EH (cell line): ENCODE data around the gene PTBP3.
A peak's percentile ranks its signal among the peaks of the same experiment; 100 is the strongest.
"Not testable (repeated sequence)": the region's sequence is repeated elsewhere in the genome, so short reads cannot be mapped to it uniquely, and the experiment has no call there.

ENCODE experiments used
- DNase-seq: peaks from one replicate; pipeline ENCODE4 v3.0.0-alpha.2; 2015; ENCODE audit warnings: low read depth

The PTBP3 gene

DNA sequence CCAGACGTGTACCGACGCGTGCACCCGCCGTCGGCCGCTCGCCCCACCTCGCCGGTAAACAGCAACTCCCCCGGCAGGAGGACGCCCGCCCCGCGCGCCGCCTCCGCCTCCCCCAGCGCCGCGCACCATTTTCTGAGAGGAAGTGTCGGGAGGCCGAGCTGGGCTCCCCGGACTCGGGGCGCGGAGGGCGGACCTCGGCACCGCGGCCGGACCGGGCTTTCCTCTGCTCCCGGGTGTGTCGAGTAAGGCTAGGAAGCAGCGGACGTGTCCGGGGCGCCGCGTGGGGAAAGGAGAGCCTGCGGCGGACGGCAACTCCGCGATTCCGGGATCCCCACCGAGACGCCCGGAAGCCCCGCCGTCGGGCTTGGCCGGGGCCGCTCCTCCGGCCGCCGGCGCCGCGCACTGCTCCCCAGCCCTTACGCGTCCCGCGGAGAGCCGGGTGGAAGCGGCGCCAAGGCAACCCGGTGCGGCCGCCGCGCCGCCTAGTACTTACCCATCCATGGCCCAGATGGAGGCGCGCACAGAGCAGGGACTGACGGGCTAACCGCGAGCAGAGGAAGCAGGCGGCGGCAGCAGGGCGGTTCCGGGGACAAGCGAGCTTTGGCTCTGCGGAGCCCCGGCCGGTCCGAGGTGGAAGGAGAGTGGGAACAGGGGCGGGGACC, at the start of gene PTBP3:
Gene PTBP3, minus strand, starts transcription at position 643 of the 662 bp plus-strand sequence. CDS start 35,754 bp downstream, outside the sequence.
- DNase-seq = peak; percentile 77

- DNase-seq = no peak
These were observed 49.3 kb upstream of the PTBP3 start for GRCh38 chr9:112382501-112383364.

- DNase-seq = no peak
These were observed 48.6 kb upstream of the PTBP3 start for GRCh38 chr9:112382066-112382465.

GRCh38 chr9:112380825-112381221, 47.4 kb upstream of the PTBP3 start:
- peak; percentile 22 for DNase-seq

DNA sequence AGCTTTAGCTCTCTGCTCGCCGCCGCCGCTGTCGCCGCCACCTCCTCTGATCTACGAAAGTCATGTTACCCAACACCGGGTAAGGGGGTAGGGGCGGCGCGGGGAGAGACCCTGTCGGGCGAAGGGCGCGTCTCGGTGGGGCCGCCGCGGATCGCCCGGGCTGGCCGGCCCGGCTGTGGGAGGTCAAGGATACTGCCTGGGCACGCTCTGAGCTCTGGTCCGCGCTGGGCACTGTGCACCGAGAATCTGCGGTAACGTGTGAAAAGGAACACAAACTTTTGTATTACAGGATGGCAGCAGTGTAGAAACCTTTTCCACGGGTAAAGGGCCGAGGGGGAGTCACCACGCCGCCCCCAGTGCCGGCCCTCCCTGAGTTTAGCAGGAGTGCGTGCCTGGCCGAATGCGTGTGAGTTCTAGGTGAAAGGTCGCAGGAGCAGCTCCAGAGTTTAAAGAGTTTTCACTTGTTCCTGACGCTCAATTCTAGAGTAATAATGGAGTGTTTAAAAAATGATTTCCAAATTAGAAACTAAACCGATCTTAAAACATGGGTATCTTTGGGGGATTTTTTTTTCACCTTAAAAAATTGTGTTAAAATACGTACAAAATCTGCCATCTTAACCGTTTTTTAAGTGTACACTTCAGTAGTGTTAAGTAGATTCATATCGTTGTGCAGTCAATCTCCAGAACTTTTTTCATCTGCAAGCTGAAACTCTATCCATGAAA, 46.8 kb upstream of the PTBP3 start, which contains the start of gene HSDL2:
Gene HSDL2, plus strand, starts transcription at position 7 of the 723 bp plus-strand sequence. Its CDS starts 56 bp downstream, at position 63.
- no peak for DNase-seq

GRCh38 chr9:112379177-112380101, 46.0 kb upstream of the PTBP3 start:
- DNase-seq = peak; percentile 99

DNA sequence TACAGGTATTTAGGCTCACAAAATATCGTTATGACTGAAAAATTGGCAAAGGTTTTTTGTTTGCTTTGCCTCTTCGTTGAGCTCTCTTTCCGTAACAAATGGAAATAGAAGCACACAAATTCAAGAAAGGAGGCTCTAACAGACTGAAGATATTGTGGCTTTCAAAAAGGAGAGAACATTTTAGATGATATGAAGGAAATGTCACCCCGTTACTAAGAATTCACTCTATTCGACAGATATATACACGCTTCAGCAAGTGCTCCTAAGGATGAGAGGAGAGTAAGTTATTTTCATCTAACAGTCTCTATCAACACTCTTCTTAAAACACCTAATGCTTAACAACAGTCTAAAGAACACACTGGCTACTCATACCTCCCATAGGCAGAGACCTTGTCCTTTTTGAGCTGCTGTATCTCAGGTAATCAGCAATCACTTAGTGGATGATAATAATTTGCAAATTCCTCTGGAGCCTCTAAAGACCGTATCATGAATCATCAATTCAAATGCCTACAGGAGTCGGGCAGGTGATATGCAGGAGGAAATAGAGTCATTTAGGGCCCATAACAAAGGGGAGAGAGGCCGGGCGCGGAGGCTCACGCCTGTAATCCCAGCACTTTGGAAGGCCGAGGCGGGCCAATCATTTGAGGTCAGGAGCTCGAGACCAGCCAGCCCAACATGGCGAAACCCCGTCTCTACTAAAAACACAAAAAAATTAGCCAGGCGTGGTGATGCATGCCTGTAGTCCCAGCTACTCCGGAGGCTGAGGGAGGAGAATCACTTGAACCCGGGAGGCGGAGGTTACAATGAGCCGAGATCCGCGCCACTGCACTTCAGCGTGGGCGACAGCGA, 45.1 kb upstream of the PTBP3 start:
- DNase-seq = peak; percentile 13

GRCh38 chr9:112377684-112378327, 44.4 kb upstream of the PTBP3 start:
- DNase-seq = no peak

GRCh38 chr9:112377087-112377486, 43.7 kb upstream of the PTBP3 start:
- DNase-seq = peak; percentile 11

GRCh38 chr9:112375361-112375760, 41.9 kb upstream of the PTBP3 start:
- DNase-seq = no peak

GRCh38 chr9:112374232-112374631, 40.8 kb upstream of the PTBP3 start:
- not testable (repeated sequence) for DNase-seq

- DNase-seq = not testable (repeated sequence)
These were observed 40.2 kb upstream of the PTBP3 start for GRCh38 chr9:112373666-112374065.

GRCh38 chr9:112371060-112371459, 37.6 kb upstream of the PTBP3 start:
- no peak for DNase-seq

DNA sequence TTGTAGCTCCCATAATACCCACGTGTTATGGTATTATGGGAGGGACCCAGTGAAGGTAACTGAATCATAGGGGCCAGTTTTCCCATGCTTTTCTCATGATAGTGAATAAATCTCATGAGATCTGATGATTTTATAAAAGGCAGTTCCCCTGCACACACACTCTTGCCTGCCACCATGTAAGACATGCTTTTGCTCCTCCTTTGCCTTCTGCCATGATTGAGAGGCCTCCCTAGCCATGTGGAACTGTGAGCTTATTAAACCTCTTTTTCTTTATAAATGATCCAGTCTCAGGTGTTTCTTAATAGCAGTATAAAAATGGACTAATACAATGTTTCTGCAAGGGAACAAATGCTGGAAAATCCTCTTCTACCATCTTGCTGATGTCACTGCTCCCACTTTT, 36.4 kb upstream of the PTBP3 start:
- no peak for DNase-seq

DNA sequence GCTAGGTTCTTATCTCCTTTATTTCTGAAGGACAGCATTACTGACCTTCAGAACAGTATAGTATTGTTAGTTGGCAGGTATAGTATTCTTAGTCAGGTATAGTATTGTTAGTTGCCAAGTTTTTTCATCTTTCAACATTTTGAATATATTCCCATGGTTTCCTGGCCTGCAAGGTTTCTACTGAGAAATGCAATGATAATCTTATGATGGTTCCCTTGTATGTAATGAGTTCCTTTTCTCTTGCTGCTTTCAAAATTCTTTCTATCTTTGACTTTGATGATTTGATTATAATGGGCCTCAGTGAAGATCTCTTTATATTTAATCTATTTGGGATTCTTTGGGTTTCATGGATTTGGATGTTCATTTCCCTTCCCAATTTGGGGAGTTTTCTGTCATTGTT, 34.0 kb upstream of the PTBP3 start:
- no peak for DNase-seq

DNA sequence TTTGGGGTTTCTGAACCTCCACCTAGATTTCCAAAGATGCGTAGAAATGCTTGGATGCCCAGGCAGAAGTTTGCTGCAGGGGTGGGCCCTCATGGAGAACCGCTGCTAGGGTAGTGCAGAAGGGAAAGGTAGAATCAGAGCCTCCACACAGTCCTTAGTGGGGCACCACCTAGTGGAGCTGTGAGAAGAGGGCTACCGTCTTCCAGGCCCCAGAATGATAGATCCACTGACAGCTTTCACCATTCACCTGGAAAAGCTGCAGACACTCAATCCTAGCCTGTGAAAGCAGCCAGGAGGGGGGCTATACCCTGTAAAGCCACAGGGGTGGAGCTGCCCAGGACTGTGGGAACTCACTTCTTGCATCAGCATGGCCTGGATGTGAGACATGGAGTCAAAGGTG, 33.2 kb upstream of the PTBP3 start:
- DNase-seq = no peak

GRCh38 chr9:112365257-112365656, 31.8 kb upstream of the PTBP3 start:
- DNase-seq = not testable (repeated sequence)

GRCh38 chr9:112364761-112365160, 31.3 kb upstream of the PTBP3 start:
- DNase-seq = no peak

DNA sequence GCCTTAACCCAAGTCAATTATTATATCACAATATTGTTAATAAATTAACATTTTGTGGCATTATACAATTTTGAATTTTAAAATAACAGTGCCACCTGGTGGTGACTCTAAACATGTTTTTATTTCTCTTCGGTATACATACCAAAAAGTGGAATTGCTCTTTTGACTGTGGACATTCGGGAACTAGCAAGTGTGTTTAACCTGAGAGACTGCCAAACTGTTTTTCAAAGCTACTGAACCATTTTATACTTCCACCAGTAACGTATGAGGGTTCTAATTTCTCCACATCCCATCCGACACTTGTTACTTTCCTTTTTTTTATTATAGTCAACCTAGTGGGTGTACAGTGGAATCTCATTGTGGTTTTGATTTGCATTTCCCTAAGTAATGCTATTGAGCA, 28.2 kb upstream of the PTBP3 start:
- DNase-seq = peak; percentile 56
